Parathyroid adenoma (tissue), 2 donors: ENCODE measurements around the gene GLG1.

Source experiments
- H2AFZ ChIP-seq: fragments of 300-600 bp; sonication (generic); one replicate; pipeline ENCODE4 v1.7.0; 2017; ENCODE audit warnings: antibody characterized with exemption, mild to moderate bottlenecking
- H3K27ac ChIP-seq: fragments of 300-600 bp; sonication (generic); one replicate; pipeline ENCODE4 v1.7.0; 2017
- H3K27me3 ChIP-seq: fragments of 300-600 bp; sonication (generic); one replicate; pipeline ENCODE4 v1.7.0; 2017; ENCODE audit warnings: low read length; ENCODE audit not compliant: control insufficient read depth, insufficient read depth
- H3K36me3 ChIP-seq: fragments of 300-600 bp; sonication (generic); one replicate; pipeline ENCODE4 v1.7.0; 2017; ENCODE audit warnings: low read length; ENCODE audit not compliant: control insufficient read depth, insufficient read depth
- H3K4me1 ChIP-seq: fragments of 300-600 bp; sonication (generic); one replicate; pipeline ENCODE4 v1.7.0; 2017; ENCODE audit warnings: control low read depth
- H3K4me2 ChIP-seq: fragments of 300-600 bp; sonication (generic); one replicate; pipeline ENCODE4 v1.7.0; 2017; ENCODE audit warnings: low read length
- H3K4me3 ChIP-seq: fragments of 300-600 bp; sonication (generic); one replicate; pipeline ENCODE4 v1.7.0; 2017; ENCODE audit warnings: low read depth, low read length
- H3K79me2 ChIP-seq: fragments of 300-600 bp; sonication (generic); one replicate; pipeline ENCODE4 v1.7.0; 2017; ENCODE audit warnings: control low read depth
- H3K9ac ChIP-seq: fragments of 300-600 bp; sonication (generic); one replicate; pipeline ENCODE4 v1.7.0; 2017; ENCODE audit warnings: mild to moderate bottlenecking
- H3K9me3 ChIP-seq: fragments of 300-600 bp; sonication (generic); one replicate; pipeline ENCODE4 v1.7.0; 2017; ENCODE audit warnings: low read length; ENCODE audit not compliant: control insufficient read depth
- CTCF ChIP-seq: fragments of 300-600 bp; sonication (generic); IDR thresholded peaks from one replicate; pipeline ENCODE4 v1.7.0; 2017; ENCODE audit warnings: antibody characterized with exemption, mild to moderate bottlenecking
- donor health status: primary hyperparathyroidism.

Gene GLG1

DNA sequence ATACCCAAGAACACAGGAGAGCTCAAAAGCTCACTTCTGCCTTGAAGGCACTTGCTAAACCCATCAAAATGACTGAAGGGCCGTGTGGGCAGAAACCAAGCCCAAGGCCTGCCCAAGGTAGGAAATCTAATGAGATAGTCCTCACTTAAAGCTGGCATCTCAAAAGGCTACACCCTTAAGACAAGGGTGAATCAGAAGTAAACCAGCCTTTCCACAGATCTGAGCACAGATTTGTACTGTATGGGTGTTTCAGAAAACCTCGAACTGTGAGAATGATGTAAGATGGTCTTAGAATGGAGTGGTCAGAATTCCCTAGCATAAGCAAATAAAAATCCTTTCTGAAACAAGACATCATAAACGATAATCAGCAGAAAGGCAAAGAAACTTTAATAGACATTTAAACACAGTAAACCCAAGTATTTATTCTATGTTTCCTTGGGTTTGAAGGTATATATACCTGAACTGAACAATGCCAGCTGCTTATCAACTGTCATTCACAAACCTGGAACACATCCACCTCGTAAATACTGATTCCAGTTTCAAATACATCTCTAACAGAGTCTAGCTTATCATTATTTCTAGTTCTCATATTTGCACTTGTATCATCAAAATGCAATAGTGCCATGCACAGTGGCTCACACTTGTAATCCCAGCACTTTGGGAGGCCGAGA is 37.8 kb downstream of the GLG1 start:
- Histone ChIP-seq H3K4me1 (peaks cover 6% of the 10 kb centered on the region), H3K4me3 (no peak overlapping the region)

DNA sequence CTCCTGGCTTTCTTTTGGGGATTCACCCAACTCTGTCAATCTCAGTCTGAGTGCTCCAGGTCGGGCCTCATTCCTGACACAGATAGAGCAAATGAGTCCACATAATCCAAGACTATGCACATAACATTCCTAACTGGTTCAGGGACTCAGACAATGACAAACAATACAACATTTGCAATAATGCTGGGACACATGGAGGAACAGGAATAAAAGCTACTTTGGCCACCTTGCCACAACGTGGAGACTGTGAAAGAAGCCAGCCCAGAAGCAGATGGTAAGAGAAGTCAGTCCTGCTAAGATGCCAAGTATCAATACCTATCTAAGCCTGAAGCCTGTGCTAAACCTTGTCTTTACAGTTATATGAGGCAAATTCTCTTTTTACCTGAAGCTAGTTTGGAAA is 39.0 kb downstream of the GLG1 start:
- Histone ChIP-seq H3K9me3 (no peaks in the 10 kb centered on the region), H3K27me3 (no peaks in the 10 kb centered on the region), H3K4me1 (peaks cover 9% of the 10 kb centered on the region), H2AFZ (no peak overlapping the region), H3K9ac (no peak overlapping the region), H3K4me2 (no peak overlapping the region), H3K4me3 (no peak overlapping the region), H3K36me3 (no peaks in the 10 kb centered on the region), H3K79me2 (peaks cover 25% of the 10 kb centered on the region), H3K27ac (no peak overlapping the region)
- no peak for TF ChIP-seq CTCF

More for the DNA sequence above, 37.8 kb downstream of the GLG1 start:
- H3K79me2 ChIP-seq = peaks cover 25% of the 10 kb centered on the region
- no peak overlapping the region for H3K27ac ChIP-seq
- no peak overlapping the region for H3K4me2 ChIP-seq
- TF ChIP-seq CTCF = no peak
- no peaks in the 10 kb centered on the region for H3K27me3 ChIP-seq
- H2AFZ ChIP-seq = no peak overlapping the region
- H3K36me3 ChIP-seq = no peaks in the 10 kb centered on the region
- no peaks in the 10 kb centered on the region for H3K9me3 ChIP-seq
- H3K9ac ChIP-seq = no peak overlapping the region

GRCh38 chr16:74565378-74565777 is 41.5 kb downstream of the GLG1 start:
- Histone ChIP-seq H3K79me2 (peaks cover 28% of the 10 kb centered on the region), H2AFZ (no peak overlapping the region), H3K4me3 (no peak overlapping the region), H3K36me3 (no peaks in the 10 kb centered on the region), H3K27ac (no peak overlapping the region), H3K9me3 (no peaks in the 10 kb centered on the region), H3K27me3 (no peaks in the 10 kb centered on the region), H3K4me1 (peaks cover 21% of the 10 kb centered on the region), H3K9ac (no peak overlapping the region), H3K4me2 (no peak overlapping the region)
- TF ChIP-seq CTCF = no peak

GRCh38 chr16:74564451-74564984 is 42.4 kb downstream of the GLG1 start:
- no peak overlapping the region for H3K27ac ChIP-seq
- H3K36me3 ChIP-seq = no peaks in the 10 kb centered on the region
- H3K4me2 ChIP-seq = no peak overlapping the region
- no peaks in the 10 kb centered on the region for H3K9me3 ChIP-seq
- no peaks in the 10 kb centered on the region for H3K27me3 ChIP-seq
- peaks cover 21% of the 10 kb centered on the region for H3K4me1 ChIP-seq
- H2AFZ ChIP-seq = no peak overlapping the region
- no peak overlapping the region for H3K4me3 ChIP-seq
- peaks cover 33% of the 10 kb centered on the region for H3K79me2 ChIP-seq
- H3K9ac ChIP-seq = no peak overlapping the region
- no peak for TF ChIP-seq CTCF

GRCh38 chr16:74563828-74564263 is 43.1 kb downstream of the GLG1 start:
- H3K27me3 ChIP-seq = no peaks in the 10 kb centered on the region
- H3K4me2 ChIP-seq = no peak overlapping the region
- TF ChIP-seq CTCF = no peak
- H3K9ac ChIP-seq = no peak overlapping the region
- no peak overlapping the region for H3K4me3 ChIP-seq
- H2AFZ ChIP-seq = no peak overlapping the region
- peaks cover 21% of the 10 kb centered on the region for H3K4me1 ChIP-seq
- H3K36me3 ChIP-seq = no peaks in the 10 kb centered on the region
- no peaks in the 10 kb centered on the region for H3K9me3 ChIP-seq
- H3K27ac ChIP-seq = no peak overlapping the region
- H3K79me2 ChIP-seq = peaks cover 29% of the 10 kb centered on the region
